Anterior cingulate cortex (tissue), 58 donors: ENCODE results near the gene INAFM1.

Experiments used
- DNase-seq, 58 donors: peaks; one replicate each; lab custom pipeline; 2025; lab: John Stamatoyannopoulos, UW

INAFM1 gene

GRCh38 chr19:47303966-47304365, 29.3 kb downstream of the INAFM1 start:
- DNase-seq = no peak

- peak in 17 of 58 donors; percentile 2 to 55 (median 10) for DNase-seq
These were observed 30.6 kb downstream of the INAFM1 start for GRCh38 chr19:47305309-47305751.

- no peak for DNase-seq
These were observed 31.6 kb downstream of the INAFM1 start for GRCh38 chr19:47306303-47306702.

GRCh38 chr19:47309038-47309437, 34.4 kb downstream of the INAFM1 start:
- no peak for DNase-seq

- DNase-seq = peak in 15 of 58 donors; percentile 4 to 36 (median 19)
These were observed 34.9 kb downstream of the INAFM1 start, which contains the start of gene C5AR1 for GRCh38 chr19:47309608-47310007. C5AR1 (plus strand) TSS chr19:47309861; CDS start chr19:47309896, 35 bp downstream.

- no peak for DNase-seq
These were observed 35.6 kb downstream of the INAFM1 start for GRCh38 chr19:47310323-47310722.

- DNase-seq = peak in 2 of 58 donors; percentile 16 to 26
These were observed 36.1 kb downstream of the INAFM1 start for GRCh38 chr19:47310819-47311218.

- no peak for DNase-seq
These were observed 37.8 kb downstream of the INAFM1 start for GRCh38 chr19:47312366-47313006.

- no peak for DNase-seq
These were observed 39.1 kb downstream of the INAFM1 start for GRCh38 chr19:47313754-47314295.

- DNase-seq = peak in 26 of 58 donors; percentile 3 to 65 (median 22)
These were observed 40.6 kb downstream of the INAFM1 start for GRCh38 chr19:47315125-47315821.

GRCh38 chr19:47316513-47316912, 41.8 kb downstream of the INAFM1 start:
- no peak for DNase-seq

- DNase-seq = no peak
These were observed 45.5 kb downstream of the INAFM1 start for GRCh38 chr19:47319923-47320871.

GRCh38 chr19:47321630-47322029, 46.9 kb downstream of the INAFM1 start:
- no peak for DNase-seq

- DNase-seq = no peak
These were observed 47.4 kb downstream of the INAFM1 start for GRCh38 chr19:47322058-47322457.

GRCh38 chr19:47323409-47323808, 48.7 kb downstream of the INAFM1 start:
- DNase-seq = no peak

GRCh38 chr19:47323872-47324271, 49.2 kb downstream of the INAFM1 start:
- DNase-seq = no peak

- DNase-seq = peak in 13 of 58 donors; percentile 2 to 46 (median 20)
These were observed 49.8 kb downstream of the INAFM1 start for GRCh38 chr19:47324502-47324901.
